ENCODE measurements around the gene CDKL5. TPM values are rescaled to one million over a fixed set of nuclear protein-coding genes. Genes with fewer than 3 reads are reported as not detected.

CDKL5 gene
- total RNA-seq, 2 donors from 2014 or later: 2.9 to 3.6 TPM

Other genes starting within 250 kb of the CDKL5 start
- 10 to 100 TPM in 1 of 2 donors, under 1 TPM in 1; 0.07 to 11.9 TPM for gene BEND2, start 204.7 kb upstream of the CDKL5 start, total RNA-seq
- under 1 TPM; 0.22 to 0.78 TPM for gene SCML2, start 70.9 kb upstream of the CDKL5 start, total RNA-seq
- gene RS1, start 246.5 kb downstream of the CDKL5 start, total RNA-seq: not detected

Data from T-helper 17 cell (primary cell).